HT-29 (cell line): ENCODE measurements around the gene ASH1L. TPM values are rescaled to one million over a fixed set of nuclear protein-coding genes. Genes with fewer than 3 reads are reported as not detected.
"Not testable (repeated sequence)": the region's sequence is repeated elsewhere in the genome, so short reads cannot be mapped to it uniquely, and the experiment has no call there.

Source experiments
- DNase-seq: peaks from one replicate; pipeline ENCODE4 v3.0.0-alpha.2; 2015; ENCODE audit warnings: low spot score
- total RNA-seq: library from RNA; depleted of rRNA; stranded (reverse); fragments of >200 nt; shearing (Covaris generic); gene quantifications from 2 replicates; pipeline ENCODE4 v1.2.3, GENCODE V29; 2014

ASH1L gene
- total RNA-seq, 1 experiment from 2014 or later = 12.1 TPM

GRCh38 chr1:155442431-155442830 is 120.2 kb downstream of the ASH1L start:
- not testable (repeated sequence) for DNase-seq

- DNase-seq = no peak
Observed at GRCh38 chr1:155437405-155437804, 125.2 kb downstream of the ASH1L start.

- DNase-seq = not testable (repeated sequence)
Observed at GRCh38 chr1:155433831-155434389, 128.7 kb downstream of the ASH1L start.

- not testable (repeated sequence) for DNase-seq
Observed at GRCh38 chr1:155433128-155433830, 129.3 kb downstream of the ASH1L start.

GRCh38 chr1:155424091-155424490 is 138.5 kb downstream of the ASH1L start:
- DNase-seq = no peak

- no peak for DNase-seq
Observed at GRCh38 chr1:155420788-155421187, 141.8 kb downstream of the ASH1L start.

- DNase-seq = not testable (repeated sequence)
Observed at GRCh38 chr1:155411840-155412239, 150.8 kb downstream of the ASH1L start.

GRCh38 chr1:155410931-155411330 is 151.7 kb downstream of the ASH1L start:
- DNase-seq = no peak

- DNase-seq = no peak
Observed at GRCh38 chr1:155396874-155397476, 165.6 kb downstream of the ASH1L start.

- DNase-seq = no peak
Observed at GRCh38 chr1:155392898-155393411, 169.6 kb downstream of the ASH1L start.

GRCh38 chr1:155389826-155390225 is 172.8 kb downstream of the ASH1L start:
- DNase-seq = no peak

GRCh38 chr1:155385836-155386235 is 176.8 kb downstream of the ASH1L start:
- not testable (repeated sequence) for DNase-seq

- DNase-seq = no peak
Observed at GRCh38 chr1:155383406-155383805, 179.2 kb downstream of the ASH1L start.

GRCh38 chr1:155379631-155380090 is 182.9 kb downstream of the ASH1L start:
- DNase-seq = no peak

- DNase-seq = no peak
Observed at GRCh38 chr1:155379180-155379579, 183.4 kb downstream of the ASH1L start.

GRCh38 chr1:155360051-155360450 is 202.6 kb downstream of the ASH1L start:
- no peak for DNase-seq

- DNase-seq = no peak
Observed at GRCh38 chr1:155352631-155353030, 210.0 kb downstream of the ASH1L start.

GRCh38 chr1:155342842-155343241 is 219.8 kb downstream of the ASH1L start:
- DNase-seq = no peak

- DNase-seq = no peak
Observed at GRCh38 chr1:155339515-155340097, 223.0 kb downstream of the ASH1L start.

GRCh38 chr1:155334962-155335361 is 227.6 kb downstream of the ASH1L start:
- DNase-seq = no peak

GRCh38 chr1:155329980-155330598 is 232.5 kb downstream of the ASH1L start:
- no peak for DNase-seq

- not testable (repeated sequence) for DNase-seq
Observed at GRCh38 chr1:155328856-155329255, 233.7 kb downstream of the ASH1L start.
